Peyer's patch (tissue), 4 donors: ENCODE data around the gene ACAP2. TPM values are rescaled to one million over a fixed set of nuclear protein-coding genes. Genes with fewer than 3 reads are reported as not detected.

Experiments
- DNase-seq, 3 donors: peaks; one replicate each; pipeline ENCODE4 v3.0.0-alpha.2; 2017 to 2019
- H3K27ac ChIP-seq, 4 donors: fragments of 200-600 bp; sonication (generic); one replicate each; pipeline ENCODE4 v1.5.1; 2016 to 2019
- H3K27me3 ChIP-seq, 2 donors: fragments of 200-600 bp; sonication (generic); one replicate each; pipeline ENCODE4 v1.5.1; 2019
- H3K36me3 ChIP-seq, 3 donors: fragments of 200-600 bp; sonication (generic); one replicate each; pipeline ENCODE4 v1.5.1; 2016 to 2019
- H3K4me1 ChIP-seq, 4 donors: fragments of 200-600 bp; sonication (generic); one replicate each; pipeline ENCODE4 v1.5.1; 2016 to 2019
- H3K4me3 ChIP-seq, 4 donors: fragments of 200-600 bp; sonication (generic); 1 replicate in 3 of 4; 2 replicates in 1 of 4; pipeline ENCODE4 v1.5.1; 2016 to 2019; ENCODE audit warnings: mild to moderate bottlenecking in 1 of 4
- H3K9me3 ChIP-seq, 4 donors: fragments of 200-600 bp; sonication (generic); one replicate each; pipeline ENCODE4 v1.5.1; 2016 to 2019; ENCODE audit warnings: mild to moderate bottlenecking in 1 of 4
- POLR2A ChIP-seq, 2 donors: fragments of 450-650 bp; IDR thresholded peaks; one replicate each; pipeline ENCODE4 v1.5.1; 2017; ENCODE audit warnings: antibody characterized with exemption in 2 of 2, mild to moderate bottlenecking in 2 of 2, moderate library complexity in 2 of 2
- total RNA-seq, 4 donors: library from RNA; depleted of rRNA; stranded (reverse); fragments of >200 nt; gene quantifications; one replicate each; pipeline ENCODE4 v1.1.0, GENCODE V29; 2016
- TF ChIP-seq, protein P1 (sequence below), 6 experiments: fragments of 450-650 bp in 4 of 6; fragments of 200-600 bp in 2 of 6; sonication (generic) in 1 of 6; IDR thresholded peaks; one replicate each; pipeline ENCODE4 v1.5.1; 2017 to 2019; ENCODE audit warnings: antibody characterized with exemption in 6 of 6, mild to moderate bottlenecking in 3 of 6, moderate library complexity in 1 of 6

ACAP2 gene
- total RNA-seq, 4 donors from 2014 or later: 63.7 to 96.6 (median 65.9) TPM

- Histone ChIP-seq H3K4me1 (no peaks in the 10 kb centered on the region), H3K9me3 (no peaks in the 10 kb centered on the region), H3K27me3 (no peaks in the 10 kb centered on the region), H3K4me3 (no peak overlapping the region), H3K27ac (no peak overlapping the region), H3K36me3 (no peaks in the 10 kb centered on the region)
- no peak for DNase-seq
- TF ChIP-seq POLR2A (IDR thresholded peaks at IDR 0.05): no peak
- TF ChIP-seq, protein P1, sequence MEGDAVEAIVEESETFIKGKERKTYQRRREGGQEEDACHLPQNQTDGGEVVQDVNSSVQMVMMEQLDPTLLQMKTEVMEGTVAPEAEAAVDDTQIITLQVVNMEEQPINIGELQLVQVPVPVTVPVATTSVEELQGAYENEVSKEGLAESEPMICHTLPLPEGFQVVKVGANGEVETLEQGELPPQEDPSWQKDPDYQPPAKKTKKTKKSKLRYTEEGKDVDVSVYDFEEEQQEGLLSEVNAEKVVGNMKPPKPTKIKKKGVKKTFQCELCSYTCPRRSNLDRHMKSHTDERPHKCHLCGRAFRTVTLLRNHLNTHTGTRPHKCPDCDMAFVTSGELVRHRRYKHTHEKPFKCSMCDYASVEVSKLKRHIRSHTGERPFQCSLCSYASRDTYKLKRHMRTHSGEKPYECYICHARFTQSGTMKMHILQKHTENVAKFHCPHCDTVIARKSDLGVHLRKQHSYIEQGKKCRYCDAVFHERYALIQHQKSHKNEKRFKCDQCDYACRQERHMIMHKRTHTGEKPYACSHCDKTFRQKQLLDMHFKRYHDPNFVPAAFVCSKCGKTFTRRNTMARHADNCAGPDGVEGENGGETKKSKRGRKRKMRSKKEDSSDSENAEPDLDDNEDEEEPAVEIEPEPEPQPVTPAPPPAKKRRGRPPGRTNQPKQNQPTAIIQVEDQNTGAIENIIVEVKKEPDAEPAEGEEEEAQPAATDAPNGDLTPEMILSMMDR (IDR thresholded peaks at IDR 0.05): no peak
These were observed 19.0 kb downstream of the ACAP2 start for GRCh38 chr3:195423818-195424217.

DNA sequence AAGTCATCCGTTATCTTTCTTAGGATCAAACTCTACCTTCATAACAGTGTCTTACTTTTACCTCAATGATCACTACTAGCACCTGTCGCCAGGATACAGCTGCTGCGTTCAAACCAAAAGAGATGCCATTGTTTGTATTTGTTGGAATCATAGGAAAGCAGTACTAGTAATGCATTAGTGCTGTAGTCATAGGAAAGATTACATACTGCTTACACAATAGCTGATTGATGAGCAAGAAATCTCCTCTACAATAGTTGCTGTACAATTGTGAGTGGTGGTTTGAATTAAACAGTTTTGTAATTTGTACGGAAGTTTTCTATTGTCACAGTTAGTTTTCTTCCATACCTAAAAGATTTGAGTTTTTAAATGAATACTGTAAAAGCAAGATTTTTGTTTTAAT lies 21.4 kb downstream of the ACAP2 start:
- no peaks in the 10 kb centered on the region for H3K9me3 ChIP-seq
- H3K36me3 ChIP-seq: no peaks in the 10 kb centered on the region
- DNase-seq: no peak
- H3K4me1 ChIP-seq: no peaks in the 10 kb centered on the region
- no peak overlapping the region for H3K4me3 ChIP-seq
- H3K27ac ChIP-seq: no peak overlapping the region
- TF ChIP-seq, protein P1 (IDR thresholded peaks at IDR 0.05): no peak
- no peak for TF ChIP-seq POLR2A (IDR thresholded peaks at IDR 0.05)
- H3K27me3 ChIP-seq: no peaks in the 10 kb centered on the region

GRCh38 chr3:195416795-195417194 lies 26.0 kb downstream of the ACAP2 start:
- H3K9me3 ChIP-seq: no peaks in the 10 kb centered on the region
- H3K27ac ChIP-seq: no peak overlapping the region
- no peak for DNase-seq
- H3K4me1 ChIP-seq: no peaks in the 10 kb centered on the region
- H3K36me3 ChIP-seq: no peaks in the 10 kb centered on the region
- H3K27me3 ChIP-seq: no peaks in the 10 kb centered on the region
- no peak overlapping the region for H3K4me3 ChIP-seq
- TF ChIP-seq, protein P1 (IDR thresholded peaks at IDR 0.05): no peak
- TF ChIP-seq POLR2A (IDR thresholded peaks at IDR 0.05): no peak

GRCh38 chr3:195411836-195412235 lies 31.0 kb downstream of the ACAP2 start:
- DNase-seq: no peak
- H3K27me3 ChIP-seq: no peaks in the 10 kb centered on the region
- TF ChIP-seq, protein P1 (IDR thresholded peaks at IDR 0.05): no peak
- no peak for TF ChIP-seq POLR2A (IDR thresholded peaks at IDR 0.05)
- H3K27ac ChIP-seq: no peak overlapping the region
- H3K4me1 ChIP-seq: no peaks in the 10 kb centered on the region
- no peaks in the 10 kb centered on the region for H3K36me3 ChIP-seq
- no peaks in the 10 kb centered on the region for H3K9me3 ChIP-seq
- no peak overlapping the region for H3K4me3 ChIP-seq

- no peak overlapping the region for H3K4me3 ChIP-seq
These were observed 32.3 kb downstream of the ACAP2 start for GRCh38 chr3:195410546-195410945.

More at GRCh38 chr3:195410546-195410945, 32.3 kb downstream of the ACAP2 start:
- no peak overlapping the region for H3K27ac ChIP-seq
- no peaks in the 10 kb centered on the region for H3K9me3 ChIP-seq
- H3K4me1 ChIP-seq: no peaks in the 10 kb centered on the region
- TF ChIP-seq, protein P1 (IDR thresholded peaks at IDR 0.05): no peak
- no peak for TF ChIP-seq POLR2A (IDR thresholded peaks at IDR 0.05)
- no peaks in the 10 kb centered on the region for H3K36me3 ChIP-seq
- no peak for DNase-seq
- no peaks in the 10 kb centered on the region for H3K27me3 ChIP-seq
